ENCODE data around the gene ZNF521.
A peak's percentile ranks its signal among the peaks of the same experiment; 100 is the strongest.

ZNF521 gene

DNA sequence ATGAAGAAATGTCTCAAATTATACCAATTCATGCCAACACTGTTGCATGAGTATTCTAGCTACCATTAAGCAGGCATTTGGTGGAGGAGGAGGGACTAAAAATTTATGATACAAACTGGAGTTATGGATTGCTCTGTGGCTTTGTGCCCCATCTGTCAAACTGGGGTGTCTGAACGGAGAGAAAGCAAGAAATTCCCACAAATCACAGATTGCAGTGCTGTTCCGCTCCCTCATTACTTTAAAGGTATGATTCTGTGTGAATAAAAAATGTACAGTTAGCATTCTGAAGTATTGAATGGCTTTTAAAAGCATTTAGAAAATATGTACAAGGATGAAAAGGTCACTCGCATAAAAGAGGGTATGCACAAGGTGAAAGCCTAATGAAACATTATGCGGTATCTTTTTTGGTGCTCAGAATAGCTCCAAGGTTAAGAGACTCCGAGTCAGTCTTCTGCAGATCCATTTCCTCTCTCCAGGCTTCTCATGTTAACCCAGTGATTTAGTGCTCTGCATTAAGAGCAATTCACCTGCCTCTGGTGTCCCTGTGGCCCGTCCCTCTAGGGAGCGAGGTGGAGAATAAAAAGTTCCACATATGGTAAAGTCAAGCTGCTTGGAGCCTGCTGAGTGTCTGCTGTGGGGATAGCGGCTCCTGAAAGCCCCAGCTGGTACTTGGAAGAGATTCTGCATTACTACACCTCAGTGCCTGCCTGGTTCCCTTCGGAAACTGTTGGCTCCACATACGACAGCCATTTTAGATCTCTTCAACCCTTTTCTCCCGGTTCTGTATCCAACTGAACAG, 184.2 kb downstream of the ZNF521 start:
- Mint-ChIP-seq H3K4me3 (no peak overlapping the region), H3K9me3 (no peaks in the 10 kb centered on the region), H3K27ac (no peak overlapping the region), H3K27me3 (no peaks in the 10 kb centered on the region), H3K36me3 (no peaks in the 10 kb centered on the region), H3K4me1 (peaks cover 22% of the 10 kb centered on the region)
- ATAC-seq: no peak

DNA sequence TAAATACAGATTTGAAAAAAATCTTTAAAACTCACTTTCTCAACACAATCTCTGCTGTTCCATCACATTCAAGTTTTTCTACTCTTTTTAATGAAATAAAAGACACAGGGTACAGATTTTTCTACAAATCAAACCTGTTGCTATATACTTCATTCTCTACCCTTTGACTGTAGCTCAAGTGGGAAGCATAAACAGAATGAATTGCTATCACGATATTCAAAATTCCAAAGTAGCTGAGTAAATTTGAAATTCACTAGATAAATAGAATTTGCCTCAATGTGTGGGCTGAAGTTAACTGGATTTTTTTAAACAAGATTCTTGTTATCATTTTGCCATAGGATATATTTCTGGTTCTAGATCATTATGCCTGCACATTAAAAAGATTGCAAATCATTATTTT, 185.9 kb downstream of the ZNF521 start:
- no peak for ATAC-seq
- no peak overlapping the region for H3K27ac Mint-ChIP-seq
- H3K36me3 Mint-ChIP-seq: no peaks in the 10 kb centered on the region
- H3K27me3 Mint-ChIP-seq: no peaks in the 10 kb centered on the region
- peaks cover 22% of the 10 kb centered on the region for H3K4me1 Mint-ChIP-seq
- H3K4me3 Mint-ChIP-seq: no peak overlapping the region
- no peaks in the 10 kb centered on the region for H3K9me3 Mint-ChIP-seq

DNA sequence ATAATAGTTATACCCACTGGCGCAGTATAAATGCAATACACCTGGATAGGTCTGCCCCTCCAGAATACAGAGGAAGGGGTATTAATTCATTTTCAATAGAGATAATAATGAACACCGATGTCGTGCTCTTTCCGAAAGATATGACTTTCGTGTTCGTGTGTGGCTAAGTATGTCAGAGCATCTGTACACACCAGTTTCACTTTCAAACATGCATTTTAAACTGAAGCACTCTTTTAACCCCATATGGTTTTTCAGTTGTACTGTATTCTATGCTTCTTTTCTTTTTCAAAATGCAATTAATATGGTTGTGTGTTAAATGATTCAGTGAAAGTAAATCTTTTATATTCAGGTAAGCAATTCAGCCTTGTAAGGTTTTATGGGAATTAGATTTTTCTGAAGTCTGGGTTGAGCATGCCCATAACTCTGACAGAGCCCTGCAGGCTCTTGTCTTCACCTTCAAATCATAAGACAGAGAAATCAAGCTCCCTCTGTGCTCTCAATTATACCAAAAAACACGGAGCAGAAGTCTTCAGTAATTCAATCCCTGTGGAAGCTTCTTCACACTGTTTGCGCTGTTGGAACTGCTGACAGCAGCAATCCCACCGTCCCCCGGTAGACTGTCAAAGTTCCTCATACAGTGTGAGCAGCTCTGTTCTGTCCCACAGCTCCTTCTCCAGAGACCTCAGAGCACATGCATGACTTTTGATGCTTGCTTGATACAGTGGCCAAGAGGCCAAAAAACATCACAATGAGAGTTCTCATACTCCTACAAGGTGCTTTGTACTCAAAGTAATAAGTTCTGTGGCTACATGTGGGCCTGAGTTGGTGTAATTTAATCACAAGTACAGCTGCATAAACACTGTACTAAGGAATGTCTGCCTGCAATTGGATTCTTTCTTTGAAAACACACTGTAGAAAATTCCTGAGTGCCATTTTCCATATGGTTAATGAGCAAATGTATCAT, 186.8 kb downstream of the ZNF521 start:
- ATAC-seq: peak; percentile 67
- Mint-ChIP-seq H3K4me3 (peak overlapping the region; percentile 67), H3K27me3 (no peaks in the 10 kb centered on the region), H3K4me1 (peaks cover 22% of the 10 kb centered on the region), H3K36me3 (no peaks in the 10 kb centered on the region), H3K27ac (peak overlapping the region; percentile 12), H3K9me3 (no peaks in the 10 kb centered on the region)

DNA sequence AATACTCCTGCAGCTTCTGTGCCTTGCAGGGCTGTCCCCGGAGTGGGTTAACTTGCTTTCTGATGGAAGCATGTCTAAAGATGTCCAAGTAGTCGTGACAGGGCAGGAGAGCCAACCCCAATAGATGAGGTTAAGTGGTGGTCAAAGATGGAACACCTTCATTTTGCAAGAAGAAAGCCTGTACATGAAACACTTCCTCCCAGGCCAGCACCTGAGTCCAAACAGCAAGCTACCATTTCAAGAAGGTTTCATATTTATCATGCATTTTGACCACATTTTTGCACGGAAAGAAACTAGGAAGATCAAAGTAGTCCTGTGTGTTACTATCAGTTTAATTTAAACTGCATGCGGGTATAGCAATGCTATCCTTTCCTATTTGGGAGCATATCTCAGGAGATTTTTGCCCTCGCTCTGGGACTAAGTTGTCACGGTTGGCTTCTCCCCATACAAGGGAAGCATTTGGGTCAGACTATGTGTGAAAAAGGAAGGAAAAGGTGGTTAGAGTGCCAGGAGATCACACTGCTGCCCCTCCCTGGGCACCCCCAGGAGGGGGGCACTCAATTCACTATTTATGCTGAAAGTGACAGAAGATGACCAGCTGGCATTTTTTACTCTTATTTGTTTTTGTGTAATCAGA, 187.6 kb downstream of the ZNF521 start:
- no peaks in the 10 kb centered on the region for H3K36me3 Mint-ChIP-seq
- ATAC-seq: no peak
- no peaks in the 10 kb centered on the region for H3K9me3 Mint-ChIP-seq
- no peaks in the 10 kb centered on the region for H3K27me3 Mint-ChIP-seq
- H3K4me3 Mint-ChIP-seq: peak overlapping the region; percentile 67
- H3K4me1 Mint-ChIP-seq: peaks cover 22% of the 10 kb centered on the region
- H3K27ac Mint-ChIP-seq: peak overlapping the region; percentile 12

DNA sequence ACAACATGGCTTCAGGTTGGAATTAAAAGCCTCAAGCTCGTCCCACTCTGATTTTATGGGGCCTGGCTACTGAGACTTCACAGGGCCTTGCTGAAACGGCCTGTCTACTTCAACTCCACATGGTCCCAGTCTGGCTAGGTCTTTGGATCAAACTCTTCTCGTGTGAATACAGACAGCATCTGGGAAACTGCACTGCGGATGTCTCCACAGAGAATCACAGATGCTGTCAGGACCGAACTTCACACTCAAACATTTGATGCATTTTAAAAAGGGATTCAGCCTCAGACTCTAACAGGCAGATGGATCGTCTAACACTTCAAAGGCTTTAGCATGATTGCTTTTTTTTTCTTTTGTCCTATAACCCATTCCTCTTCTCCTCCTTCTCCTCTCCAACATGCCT, 198.5 kb downstream of the ZNF521 start:
- H3K27me3 Mint-ChIP-seq: peaks cover 27% of the 10 kb centered on the region
- H3K9me3 Mint-ChIP-seq: peaks cover 3% of the 10 kb centered on the region
- H3K27ac Mint-ChIP-seq: no peak overlapping the region
- H3K36me3 Mint-ChIP-seq: no peaks in the 10 kb centered on the region
- no peaks in the 10 kb centered on the region for H3K4me1 Mint-ChIP-seq
- H3K4me3 Mint-ChIP-seq: no peak overlapping the region
- ATAC-seq: no peak

DNA sequence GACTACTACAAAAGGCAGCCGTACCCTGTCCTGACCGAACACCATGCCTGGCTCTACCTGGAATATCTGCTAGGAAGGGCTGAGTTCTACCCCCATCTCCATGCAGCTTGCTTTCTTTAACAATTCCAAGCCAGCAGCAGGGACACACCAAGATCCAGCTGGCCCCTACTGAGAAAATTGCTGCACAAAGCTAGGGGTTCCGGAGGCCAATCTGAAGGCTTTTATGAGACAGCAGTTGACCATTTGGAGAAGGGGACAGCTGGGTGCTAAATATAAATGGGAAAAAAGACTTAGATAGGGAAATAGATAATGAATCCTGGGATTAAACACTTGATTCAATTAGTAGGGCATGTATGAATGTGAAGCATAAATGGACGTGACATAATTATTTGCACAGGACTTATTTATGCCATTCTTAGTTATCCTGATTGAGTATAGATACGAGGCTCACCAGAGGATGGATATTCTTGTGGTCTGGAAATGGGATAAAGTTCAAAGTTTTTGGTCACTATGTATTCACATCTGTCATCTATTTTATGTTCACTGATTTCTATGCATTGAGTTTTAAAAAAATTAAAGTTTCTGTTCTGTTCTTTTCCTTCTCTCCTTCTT, 204.0 kb downstream of the ZNF521 start:
- H3K36me3 Mint-ChIP-seq: no peaks in the 10 kb centered on the region
- ATAC-seq: no peak
- H3K27ac Mint-ChIP-seq: no peak overlapping the region
- H3K9me3 Mint-ChIP-seq: no peaks in the 10 kb centered on the region
- H3K27me3 Mint-ChIP-seq: peaks cover 18% of the 10 kb centered on the region
- H3K4me1 Mint-ChIP-seq: no peaks in the 10 kb centered on the region
- H3K4me3 Mint-ChIP-seq: no peak overlapping the region

DNA sequence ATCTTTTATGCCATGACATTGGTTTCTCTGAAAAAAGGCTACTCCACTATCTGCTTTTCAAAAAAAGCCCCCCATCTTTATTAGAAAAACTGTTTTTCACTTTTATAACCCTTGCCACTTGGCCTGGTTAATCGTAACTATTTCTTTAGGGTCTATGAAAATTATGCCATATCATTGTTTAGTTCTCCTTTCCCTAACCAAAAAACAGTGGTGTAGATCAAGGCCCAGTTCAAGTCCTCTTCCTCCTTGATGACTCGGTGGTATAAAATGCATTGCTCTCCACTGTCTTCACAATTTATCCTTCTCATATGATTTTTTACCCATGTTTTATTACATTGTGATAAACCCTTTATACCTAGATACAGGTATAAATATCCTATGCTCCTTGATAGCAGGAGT, 205.5 kb downstream of the ZNF521 start:
- no peak overlapping the region for H3K27ac Mint-ChIP-seq
- H3K27me3 Mint-ChIP-seq: peaks cover 6% of the 10 kb centered on the region
- ATAC-seq: no peak
- no peaks in the 10 kb centered on the region for H3K9me3 Mint-ChIP-seq
- H3K36me3 Mint-ChIP-seq: no peaks in the 10 kb centered on the region
- no peaks in the 10 kb centered on the region for H3K4me1 Mint-ChIP-seq
- no peak overlapping the region for H3K4me3 Mint-ChIP-seq

DNA sequence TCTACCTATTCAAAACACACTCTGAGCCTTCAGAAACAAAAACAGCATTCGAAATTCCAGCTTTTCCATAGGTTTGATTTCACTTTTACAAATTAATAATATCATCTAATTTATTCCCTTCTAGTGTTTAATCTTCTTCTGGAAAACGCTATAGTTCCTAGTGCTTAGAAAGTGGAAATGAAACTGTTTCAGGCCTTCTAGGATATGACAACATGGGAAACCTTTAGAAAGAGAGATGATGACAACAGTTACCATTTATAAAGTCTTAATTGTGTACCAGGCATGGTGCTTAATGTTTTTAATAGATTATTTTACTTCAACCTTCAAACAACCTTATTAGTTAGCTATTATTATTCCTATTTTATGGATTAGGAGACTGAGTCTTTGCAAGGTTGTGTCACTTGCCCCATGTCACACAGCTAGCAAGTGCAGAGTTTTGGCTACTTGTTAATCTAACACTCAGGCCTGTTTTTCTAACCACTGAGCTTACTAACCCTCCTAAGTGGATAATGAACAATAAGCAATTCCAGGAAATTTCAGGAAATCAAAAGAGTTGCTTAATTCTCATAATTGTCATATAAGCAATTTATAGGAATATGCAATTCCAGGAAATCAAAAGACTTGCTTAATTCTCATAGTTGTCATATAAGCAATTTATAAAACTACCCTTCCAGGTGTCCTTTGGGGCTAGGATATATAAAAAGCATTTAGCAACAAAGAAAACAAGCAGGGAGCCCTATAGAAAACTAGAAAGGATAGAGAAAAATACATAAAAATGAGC, 206.0 kb downstream of the ZNF521 start:
- no peak for ATAC-seq
- Mint-ChIP-seq H3K36me3 (no peaks in the 10 kb centered on the region), H3K4me1 (no peaks in the 10 kb centered on the region), H3K27ac (no peak overlapping the region), H3K9me3 (no peaks in the 10 kb centered on the region), H3K27me3 (no peaks in the 10 kb centered on the region), H3K4me3 (no peak overlapping the region)

DNA sequence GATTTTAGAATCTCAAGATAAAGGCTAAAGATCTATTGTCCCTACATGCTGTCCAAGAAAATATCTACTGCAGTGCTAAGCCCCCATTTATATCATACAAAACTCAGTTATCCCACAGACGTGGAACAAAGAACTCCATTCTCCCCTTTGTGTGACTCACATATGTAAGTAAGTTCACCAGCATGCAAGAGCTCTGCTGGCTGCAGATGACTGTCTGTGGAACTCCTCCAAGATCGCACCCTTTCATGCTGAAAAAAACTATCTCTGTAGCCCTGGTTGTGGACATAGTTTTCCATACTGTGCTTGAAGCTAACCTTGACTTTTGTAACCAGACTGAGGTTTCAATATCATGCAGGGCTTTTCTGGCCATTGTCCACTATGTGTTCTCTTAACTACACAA, 207.1 kb downstream of the ZNF521 start:
- no peak for ATAC-seq
- Mint-ChIP-seq H3K27me3 (no peaks in the 10 kb centered on the region), H3K27ac (no peak overlapping the region), H3K36me3 (no peaks in the 10 kb centered on the region), H3K4me1 (no peaks in the 10 kb centered on the region), H3K4me3 (no peak overlapping the region), H3K9me3 (no peaks in the 10 kb centered on the region)

DNA sequence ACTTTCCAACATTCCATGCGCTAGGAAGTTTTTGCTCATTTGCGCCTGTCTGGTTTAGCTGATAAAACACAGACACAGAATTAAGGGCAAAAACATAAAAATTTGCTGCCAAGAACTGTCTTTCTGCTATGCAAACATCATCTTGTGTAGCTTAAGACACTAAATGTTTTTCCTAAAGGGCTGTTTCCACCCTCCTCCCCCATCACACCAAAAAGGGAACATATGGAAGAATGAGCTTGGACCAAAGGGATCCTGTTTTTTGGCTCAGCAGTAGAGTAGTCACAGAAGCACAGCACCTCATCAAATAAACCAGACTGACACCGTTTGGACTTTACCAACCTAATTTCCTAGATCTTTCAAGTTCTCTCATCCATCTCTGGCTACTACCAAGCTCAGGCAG, 210.1 kb downstream of the ZNF521 start:
- H3K27ac Mint-ChIP-seq: no peak overlapping the region
- no peaks in the 10 kb centered on the region for H3K36me3 Mint-ChIP-seq
- H3K4me3 Mint-ChIP-seq: no peak overlapping the region
- H3K27me3 Mint-ChIP-seq: no peaks in the 10 kb centered on the region
- ATAC-seq: no peak
- H3K9me3 Mint-ChIP-seq: no peaks in the 10 kb centered on the region
- no peaks in the 10 kb centered on the region for H3K4me1 Mint-ChIP-seq

DNA sequence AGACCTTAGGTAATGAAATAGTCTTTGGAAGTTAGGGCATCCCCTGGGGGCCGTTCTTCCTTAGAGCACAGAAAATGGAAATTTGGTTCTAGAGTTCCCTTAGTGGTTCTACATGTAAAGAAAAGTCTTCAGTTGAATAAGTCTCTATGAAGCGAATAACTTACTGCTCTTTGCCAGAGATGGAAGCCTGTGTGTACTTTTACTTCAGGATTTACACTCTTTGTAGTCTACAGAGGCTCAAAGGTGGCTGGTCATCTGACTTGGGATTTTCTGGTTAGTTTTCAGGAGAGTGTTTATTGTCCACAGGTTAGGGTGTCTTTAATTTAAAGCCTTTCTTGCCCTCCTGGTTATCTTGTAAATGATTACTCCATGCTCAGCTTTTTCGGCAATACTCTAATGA, 210.6 kb downstream of the ZNF521 start:
- H3K36me3 Mint-ChIP-seq: no peaks in the 10 kb centered on the region
- no peak overlapping the region for H3K27ac Mint-ChIP-seq
- no peaks in the 10 kb centered on the region for H3K4me1 Mint-ChIP-seq
- H3K27me3 Mint-ChIP-seq: no peaks in the 10 kb centered on the region
- no peaks in the 10 kb centered on the region for H3K9me3 Mint-ChIP-seq
- no peak overlapping the region for H3K4me3 Mint-ChIP-seq
- no peak for ATAC-seq

DNA sequence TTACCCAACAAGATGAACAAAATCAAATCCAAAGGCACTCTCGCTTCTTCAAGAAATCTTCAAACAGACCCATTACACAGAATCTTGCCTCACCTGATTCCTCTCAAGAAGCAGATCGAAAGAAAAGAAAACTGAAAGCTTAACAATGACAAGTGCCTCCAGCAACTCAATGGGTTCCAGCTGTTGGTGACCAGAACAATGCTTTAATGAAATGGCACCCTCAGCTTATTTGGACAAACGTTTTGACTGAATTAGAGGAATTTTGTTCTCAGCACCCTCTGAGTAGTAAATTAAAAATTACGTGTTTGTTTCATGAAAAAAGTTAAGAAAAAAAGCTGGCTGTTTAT, 211.0 kb downstream of the ZNF521 start:
- Mint-ChIP-seq H3K27ac (no peak overlapping the region), H3K27me3 (no peaks in the 10 kb centered on the region), H3K4me1 (no peaks in the 10 kb centered on the region), H3K9me3 (no peaks in the 10 kb centered on the region), H3K4me3 (no peak overlapping the region), H3K36me3 (no peaks in the 10 kb centered on the region)
- no peak for ATAC-seq

DNA sequence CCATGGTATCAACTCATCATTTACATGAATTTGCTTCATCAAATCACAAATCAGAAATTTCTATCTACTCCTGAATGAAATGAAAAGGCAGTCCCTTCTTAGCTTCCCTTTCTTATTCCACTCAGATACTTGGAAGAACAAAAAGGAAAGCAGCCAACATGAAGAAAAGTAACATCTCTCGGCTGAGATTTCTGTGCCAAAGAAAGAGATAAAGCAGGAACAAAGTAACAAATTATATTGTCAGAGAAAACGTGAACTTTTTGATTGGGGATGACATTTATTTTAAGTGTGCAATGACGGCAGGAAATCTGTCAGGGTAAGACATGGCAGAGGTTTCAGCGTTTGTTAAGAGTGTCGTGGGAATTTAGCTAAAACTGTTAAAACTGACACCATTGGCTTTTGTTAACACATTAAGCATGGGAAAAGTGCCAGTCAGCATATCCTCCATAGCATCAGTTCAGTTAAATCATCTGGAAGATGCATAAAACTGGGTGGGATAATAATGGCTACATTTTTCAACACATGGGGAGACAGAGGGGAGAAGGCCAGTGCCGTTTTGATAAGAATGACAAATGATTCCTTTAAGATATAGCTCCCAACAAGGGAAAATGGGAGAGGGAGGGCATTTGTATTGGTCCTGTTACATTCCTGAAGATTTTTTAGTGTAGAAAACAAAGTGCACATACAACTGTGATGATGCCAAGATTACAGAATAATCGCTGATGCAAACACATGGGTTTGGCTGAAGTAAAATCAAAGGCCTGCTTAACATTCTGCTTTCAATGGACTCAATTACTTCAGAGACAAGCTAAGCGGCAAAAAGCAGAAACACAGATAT, 211.6 kb downstream of the ZNF521 start:
- Mint-ChIP-seq H3K9me3 (no peaks in the 10 kb centered on the region), H3K4me3 (no peak overlapping the region), H3K36me3 (no peaks in the 10 kb centered on the region), H3K4me1 (no peaks in the 10 kb centered on the region), H3K27me3 (no peaks in the 10 kb centered on the region), H3K27ac (no peak overlapping the region)
- no peak for ATAC-seq

DNA sequence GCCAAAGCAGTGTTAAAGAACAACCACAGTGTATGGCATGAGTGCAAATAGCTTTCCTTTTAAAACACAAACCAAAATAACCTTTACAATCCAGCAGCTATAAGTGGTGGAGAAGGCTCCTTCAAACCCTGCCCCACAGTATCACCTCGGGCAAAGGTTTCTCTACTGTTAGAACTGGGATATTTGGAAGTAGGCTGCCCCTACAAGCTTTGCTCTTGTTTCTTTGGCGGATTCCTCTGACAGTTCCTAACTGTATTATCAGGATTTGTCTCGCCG, 214.8 kb downstream of the ZNF521 start:
- no peak overlapping the region for H3K4me3 Mint-ChIP-seq
- peak; percentile 13 for ATAC-seq
- no peaks in the 10 kb centered on the region for H3K27me3 Mint-ChIP-seq
- H3K36me3 Mint-ChIP-seq: no peaks in the 10 kb centered on the region
- H3K4me1 Mint-ChIP-seq: no peaks in the 10 kb centered on the region
- H3K9me3 Mint-ChIP-seq: no peaks in the 10 kb centered on the region
- no peak overlapping the region for H3K27ac Mint-ChIP-seq

All from stimulated activated memory B cell treated with anti-CD40 and anti-IgM and Interleukin-4, amounts not matched to agents 10 μg/mL and 1 μg/mL and 100 μg/mL, for 72 hours (primary cell).